ENCODE results near the gene SLC6A6.

The SLC6A6 gene

GRCh38 chr3:14402304-14402811 lies at the start of gene SLC6A6:
Gene SLC6A6, plus strand, starts transcription at chr3:14402606. Its CDS starts 41,029 bp downstream, at chr3:14443635.
- peak; percentile 13 to 97 (median 78) for DNase-seq

GRCh38 chr3:14353502-14353901 lies 48.9 kb upstream of the SLC6A6 start:
- DNase-seq, result no peak

GRCh38 chr3:14357463-14357862 lies 44.9 kb upstream of the SLC6A6 start:
- no peak for DNase-seq

GRCh38 chr3:14358426-14359211 lies 43.8 kb upstream of the SLC6A6 start:
- DNase-seq, result peak in 5 of 14 donors; percentile 5 to 28 (median 10)

DNA sequence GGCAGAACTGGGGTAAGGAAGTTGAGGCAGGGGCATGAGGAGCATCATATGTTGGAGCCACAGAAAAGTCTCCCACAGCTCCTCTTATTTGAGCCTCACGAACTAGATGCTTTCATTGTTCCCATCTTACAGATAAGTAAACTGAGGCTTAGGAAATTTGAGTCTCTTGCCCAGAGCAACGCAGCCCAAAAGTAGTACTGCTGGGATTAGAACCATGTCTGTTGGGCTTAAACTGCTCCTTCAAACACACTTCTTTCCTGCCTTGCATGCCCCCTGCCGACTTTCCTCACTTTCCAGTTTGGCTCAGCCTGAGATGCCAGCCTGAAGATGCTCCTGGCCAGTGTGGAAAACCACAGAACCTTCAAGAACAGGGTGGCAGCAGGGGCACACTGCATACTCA lies 43.1 kb upstream of the SLC6A6 start:
- DNase-seq, result no peak

- DNase-seq, result no peak
Measured at GRCh38 chr3:14360123-14360881, 42.1 kb upstream of the SLC6A6 start.

DNA sequence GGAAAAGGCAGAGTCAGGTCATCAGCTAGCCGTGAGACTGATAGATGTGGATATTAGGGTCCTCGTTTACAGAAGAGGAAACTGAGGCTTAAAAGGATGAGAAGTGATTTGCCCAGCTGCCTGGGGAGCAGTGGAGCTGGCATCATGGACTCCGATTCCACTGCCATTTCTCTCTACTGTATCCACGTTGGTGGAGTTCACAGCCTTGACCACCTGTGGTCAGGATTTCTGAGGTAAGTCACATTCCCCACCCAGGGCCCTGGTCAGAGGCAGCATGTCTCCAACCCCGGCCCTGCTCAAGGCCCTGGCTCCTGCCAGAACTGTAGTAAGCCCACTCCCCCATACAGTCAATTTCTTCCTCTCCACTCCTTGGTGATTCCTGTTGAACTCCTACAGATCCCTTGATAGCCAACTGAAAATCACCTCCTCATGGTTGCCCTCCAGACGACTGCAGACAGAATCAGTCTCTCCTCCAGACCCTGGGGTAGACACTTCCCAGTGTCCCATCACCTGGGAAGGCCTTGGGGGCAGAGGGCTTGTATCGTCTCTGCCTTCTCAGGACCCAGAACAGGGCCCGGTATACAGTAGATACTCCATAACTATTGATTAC lies 41.2 kb upstream of the SLC6A6 start:
- DNase-seq, result no peak

- no peak for DNase-seq
Measured at GRCh38 chr3:14362890-14363289, 39.5 kb upstream of the SLC6A6 start.

- DNase-seq, result no peak
Measured at GRCh38 chr3:14363379-14363778, 39.0 kb upstream of the SLC6A6 start.

DNA sequence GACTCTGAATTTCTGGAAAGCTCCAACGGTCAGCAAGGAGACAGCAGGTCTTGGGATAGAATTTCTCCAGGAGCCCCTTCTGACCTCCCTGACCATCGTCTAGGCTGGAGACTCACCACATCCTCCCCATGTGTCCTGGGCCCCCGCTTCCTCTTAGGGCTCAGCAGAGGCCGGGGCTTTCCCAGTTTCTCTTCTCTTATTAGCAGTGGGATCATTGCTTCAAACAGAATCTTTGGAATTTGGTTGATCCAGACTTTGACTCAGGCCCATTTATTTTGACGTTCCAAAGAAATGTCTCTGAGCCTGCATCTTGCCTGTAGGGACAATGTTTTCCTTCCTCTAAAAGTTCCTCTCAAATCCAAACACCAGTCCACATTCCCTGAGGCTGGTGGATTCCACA lies 38.4 kb upstream of the SLC6A6 start:
- no peak for DNase-seq

- no peak for DNase-seq
Measured at GRCh38 chr3:14364580-14365292, 37.7 kb upstream of the SLC6A6 start.

- DNase-seq, result no peak
Measured at GRCh38 chr3:14366248-14366647, 36.2 kb upstream of the SLC6A6 start.

DNA sequence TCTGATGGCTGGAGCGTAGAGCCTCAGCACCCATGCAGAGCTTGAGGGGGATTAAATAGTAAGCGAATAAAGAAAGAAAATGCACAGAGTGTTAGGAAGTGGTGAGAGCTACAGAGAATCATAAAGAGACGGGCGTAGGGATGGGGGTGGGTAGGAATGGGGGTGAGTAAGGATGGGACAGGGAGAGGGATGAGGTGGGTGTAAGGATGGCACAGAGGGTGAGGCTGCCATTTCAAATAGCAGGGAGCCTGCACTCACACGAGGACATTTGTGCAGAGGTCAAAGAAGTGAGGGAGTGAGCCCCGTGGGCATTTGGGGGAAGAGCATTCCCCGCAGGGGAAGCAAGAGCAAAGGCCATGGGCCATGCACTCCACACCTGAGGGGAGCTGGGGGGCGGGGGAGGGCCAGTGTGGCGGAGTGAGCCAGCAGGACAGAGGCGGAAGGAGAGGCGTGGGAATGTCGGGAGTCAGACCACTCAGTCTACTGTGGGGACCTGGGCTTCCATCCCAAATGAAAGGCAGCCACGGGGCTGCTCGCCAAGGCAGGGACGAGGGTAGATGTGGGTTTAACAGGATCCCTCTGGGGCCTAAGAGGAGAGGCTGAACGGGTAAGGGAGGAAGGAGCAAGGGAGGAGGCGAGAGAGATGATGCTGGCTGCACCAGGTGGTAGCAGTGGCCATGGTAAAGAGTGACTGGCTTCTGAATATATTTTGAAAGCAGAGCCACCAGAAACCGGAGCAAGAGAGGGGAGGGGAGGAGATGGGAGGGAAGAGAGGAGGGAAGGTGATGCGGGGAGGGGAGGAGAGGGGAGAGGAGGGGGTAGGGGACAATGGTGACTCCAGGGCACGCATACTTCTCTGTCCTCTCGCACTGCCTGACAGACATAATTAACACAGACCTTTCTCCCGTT lies 35.2 kb upstream of the SLC6A6 start:
- DNase-seq, result no peak

DNA sequence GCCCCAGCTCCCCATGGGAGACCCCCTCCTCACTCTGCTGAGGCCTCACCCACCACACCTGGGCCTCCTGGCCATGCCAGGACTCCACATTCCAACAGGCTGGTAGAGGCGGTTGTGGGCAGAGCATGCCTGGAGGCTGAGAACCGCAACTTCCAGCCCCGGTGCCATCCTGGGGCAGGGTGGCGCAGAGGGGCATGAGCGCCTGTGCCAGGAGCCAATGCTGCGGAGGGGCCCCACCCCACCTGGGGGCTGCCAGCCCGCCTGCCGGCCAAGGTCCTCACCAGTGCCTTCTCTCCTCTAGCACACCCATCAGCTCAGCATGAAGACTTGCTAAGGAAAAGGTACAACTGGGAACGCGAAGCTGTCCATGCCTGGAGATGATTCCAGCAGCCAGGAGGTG lies 34.3 kb upstream of the SLC6A6 start:
- DNase-seq, result no peak

DNA sequence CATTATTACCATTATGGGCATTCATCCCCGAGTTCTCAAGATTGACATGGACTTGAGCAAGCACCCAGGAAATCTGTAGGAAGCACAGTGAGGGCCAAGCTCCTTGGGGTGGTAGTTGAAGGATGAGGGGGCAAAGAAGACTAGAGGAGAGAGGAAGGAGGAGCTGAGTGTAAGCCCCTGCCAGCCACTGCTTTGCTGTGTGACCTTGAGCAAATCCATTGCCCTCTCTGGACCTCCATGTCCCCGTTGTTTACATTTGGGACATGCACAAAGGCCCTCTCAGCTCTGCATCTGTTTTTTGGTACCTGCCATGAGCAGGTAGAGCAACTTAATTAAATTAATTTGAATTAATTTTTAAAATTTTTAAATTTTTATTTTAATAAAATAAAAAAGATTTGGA lies 33.5 kb upstream of the SLC6A6 start:
- DNase-seq, result no peak

GRCh38 chr3:14369675-14370669 lies 32.4 kb upstream of the SLC6A6 start:
- DNase-seq, result no peak

DNA sequence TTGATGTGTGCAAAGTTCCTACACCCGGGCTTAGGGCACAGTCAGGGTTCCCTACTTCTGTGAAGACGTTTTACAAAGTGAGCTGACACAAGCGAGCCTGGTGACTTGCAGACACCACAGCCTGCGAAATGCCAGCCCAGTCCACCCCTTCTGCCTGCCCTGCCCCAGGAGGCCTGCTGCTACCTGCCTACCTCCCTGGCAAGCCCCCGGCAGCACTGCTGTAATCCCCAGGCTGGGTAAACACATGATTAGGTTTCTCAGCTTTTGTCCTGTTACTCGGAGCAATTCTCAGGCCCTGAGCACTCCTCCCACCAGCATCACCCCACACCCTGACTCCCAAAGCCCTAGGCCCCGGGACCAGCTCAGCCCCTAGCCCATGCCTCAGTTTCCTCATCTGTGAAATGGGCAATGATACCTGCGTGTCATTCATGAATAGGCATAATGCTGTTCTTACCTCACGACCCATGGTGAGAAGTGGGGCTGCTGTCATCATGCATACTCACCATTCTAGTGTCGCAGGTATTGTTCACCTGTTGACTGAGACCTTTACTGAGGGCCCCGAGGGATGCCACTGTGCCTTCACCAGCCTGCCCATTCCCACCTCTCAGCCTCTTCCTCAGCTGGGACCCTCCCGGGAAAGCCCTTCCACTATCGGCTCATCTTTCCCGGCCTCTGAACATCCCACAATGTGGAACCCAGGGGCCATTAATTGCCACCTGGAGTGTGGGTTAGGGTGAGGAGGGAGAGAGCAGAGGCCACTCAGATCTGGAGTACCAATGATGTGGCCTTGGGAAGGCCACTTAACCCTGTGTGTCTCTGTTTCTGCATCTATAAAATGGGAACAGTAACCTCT lies 31.5 kb upstream of the SLC6A6 start:
- no peak for DNase-seq

DNA sequence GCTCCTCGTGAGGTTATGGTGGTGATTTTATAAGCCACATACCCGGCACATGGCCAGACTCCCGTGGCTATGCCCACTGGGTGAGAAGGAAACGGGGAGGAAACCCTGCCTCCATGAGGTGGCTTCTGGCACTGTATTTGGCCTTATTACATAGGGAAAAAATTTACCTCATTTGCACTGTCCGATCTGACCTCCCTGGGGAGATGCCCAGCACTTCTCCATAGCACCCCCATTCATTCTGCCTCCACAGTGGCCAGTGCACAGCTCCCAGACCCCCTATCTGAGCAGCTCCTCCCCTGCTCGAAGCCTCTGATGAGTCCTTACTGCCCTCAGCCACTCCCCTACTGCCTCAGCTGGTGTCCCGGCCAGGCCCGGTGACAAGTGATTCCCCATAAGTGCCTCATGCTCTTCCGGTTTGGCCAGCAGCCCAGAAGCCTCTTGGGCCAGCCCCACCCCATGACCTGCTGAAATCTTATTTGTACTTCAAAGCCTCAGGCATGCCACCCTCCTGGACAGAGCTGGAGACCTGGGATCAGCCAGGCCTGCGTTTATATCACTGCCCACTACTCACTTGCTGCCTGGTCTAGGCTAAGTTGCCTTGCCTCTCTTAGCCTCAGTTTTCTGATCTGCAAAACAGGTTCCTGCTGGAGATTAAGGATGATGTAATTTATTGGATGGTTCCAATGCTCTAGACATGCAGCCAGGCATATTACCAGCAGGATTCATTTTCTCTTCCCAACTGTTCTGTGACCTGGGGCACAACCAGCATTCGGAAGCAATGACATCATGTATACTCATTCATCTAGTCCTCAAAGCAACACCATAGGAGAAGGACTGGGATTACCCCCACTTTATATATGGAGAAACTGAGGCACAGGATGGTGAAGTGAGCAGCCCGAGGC lies 30.6 kb upstream of the SLC6A6 start:
- peak in 1 of 14 donors; percentile 14 for DNase-seq
